ENCODE results near the gene PPP1R1A. TPM values are rescaled to one million over a fixed set of nuclear protein-coding genes. Genes with fewer than 3 reads are reported as not detected.

Gene PPP1R1A
- total and polyA plus RNA-seq, 5 experiments from 2014 or later = not detected

DNA sequence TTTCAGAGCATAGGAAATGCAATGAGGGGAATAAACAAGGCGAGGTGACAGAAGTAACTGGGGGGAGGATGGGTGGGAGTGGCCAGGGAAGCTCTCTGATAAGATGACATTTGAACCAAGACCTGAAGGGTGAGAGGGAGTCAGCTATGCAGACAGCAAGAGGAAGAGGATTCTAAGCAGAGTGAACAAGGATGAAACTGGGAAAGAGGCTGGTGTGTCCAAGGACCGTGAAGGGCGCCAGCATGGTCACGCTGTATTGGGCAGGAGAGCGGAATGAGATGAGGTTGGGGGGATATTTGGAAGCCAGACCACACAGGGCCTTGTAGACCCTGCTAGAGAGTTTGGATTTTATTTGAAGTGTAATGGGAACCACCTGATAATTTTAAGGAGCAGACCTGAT, 10.5 kb upstream of the PPP1R1A start:
- POLR2A ChIA-PET = no interaction called here
- no peaks in the 10 kb centered on the region for H3K9me3 Mint-ChIP-seq
- peaks cover 5 to 16% (median 9%) of the 10 kb centered on the region in 4 donors for H3K4me1 Mint-ChIP-seq
- no peak overlapping the region for H3K27ac Mint-ChIP-seq
- ATAC-seq (no peak), DNase-seq (no peak)
- no peaks in the 10 kb centered on the region for H3K36me3 Mint-ChIP-seq
- H3K27me3 Mint-ChIP-seq = peaks cover 1 to 23% (median 13%) of the 10 kb centered on the region in 5 donors
- H3K4me3 Mint-ChIP-seq = no peak overlapping the region

DNA sequence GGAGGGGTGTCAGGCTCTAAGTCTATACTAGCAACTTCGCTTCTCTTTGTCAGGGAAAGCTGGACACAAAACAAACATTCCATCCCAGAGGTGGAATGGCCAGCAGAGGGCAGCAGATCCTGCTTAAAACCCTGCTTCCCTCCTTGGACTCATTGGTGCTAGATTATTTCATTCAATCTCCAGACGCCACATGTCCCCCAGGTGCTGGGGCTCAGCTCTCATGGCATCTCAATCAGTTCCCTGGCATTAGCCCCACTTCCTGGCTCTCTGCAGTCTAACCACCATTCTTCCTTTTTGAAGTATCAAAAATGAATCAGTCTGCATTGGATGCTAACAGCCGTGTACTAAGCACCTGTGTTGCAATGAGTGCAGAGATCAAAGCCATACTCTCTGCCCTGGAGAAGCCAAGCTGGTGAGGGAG, 8.1 kb upstream of the PPP1R1A start:
- POLR2A ChIA-PET = no interaction called here
- Mint-ChIP-seq H3K36me3 (no peaks in the 10 kb centered on the region), H3K4me1 (peaks cover 3 to 8% (median 6%) of the 10 kb centered on the region in 4 donors), H3K27ac (no peak overlapping the region), H3K9me3 (no peaks in the 10 kb centered on the region), H3K27me3 (peaks cover 1 to 23% (median 13%) of the 10 kb centered on the region in 5 donors), H3K4me3 (no peak overlapping the region)
- ATAC-seq (peak; percentile 62 to 67), DNase-seq (peak in 9 of 10 donors; percentile 15 to 47 (median 37))

DNA sequence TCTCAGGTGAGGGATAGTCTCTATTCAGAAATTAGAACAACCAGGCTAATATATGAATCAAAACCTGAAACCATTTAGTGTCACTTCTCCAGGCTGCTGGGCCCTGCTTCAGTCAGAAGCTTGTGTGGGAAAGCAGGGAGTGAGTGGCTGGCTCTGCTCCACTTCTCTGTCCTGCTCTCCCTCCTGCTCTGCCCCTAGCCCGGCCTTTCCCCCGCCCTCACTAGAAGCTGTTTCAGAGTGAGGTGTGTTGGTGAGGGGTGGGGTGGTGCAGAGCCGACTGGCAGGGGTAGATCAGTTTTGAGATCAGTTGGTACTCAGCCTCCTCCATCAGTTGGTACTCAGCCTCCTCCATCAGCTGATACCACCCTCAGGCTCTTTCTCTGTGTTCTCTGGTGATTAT, 7.0 kb upstream of the PPP1R1A start:
- Mint-ChIP-seq H3K9me3 (no peaks in the 10 kb centered on the region), H3K27ac (no peak overlapping the region)
- POLR2A ChIA-PET = no interaction called here

DNA sequence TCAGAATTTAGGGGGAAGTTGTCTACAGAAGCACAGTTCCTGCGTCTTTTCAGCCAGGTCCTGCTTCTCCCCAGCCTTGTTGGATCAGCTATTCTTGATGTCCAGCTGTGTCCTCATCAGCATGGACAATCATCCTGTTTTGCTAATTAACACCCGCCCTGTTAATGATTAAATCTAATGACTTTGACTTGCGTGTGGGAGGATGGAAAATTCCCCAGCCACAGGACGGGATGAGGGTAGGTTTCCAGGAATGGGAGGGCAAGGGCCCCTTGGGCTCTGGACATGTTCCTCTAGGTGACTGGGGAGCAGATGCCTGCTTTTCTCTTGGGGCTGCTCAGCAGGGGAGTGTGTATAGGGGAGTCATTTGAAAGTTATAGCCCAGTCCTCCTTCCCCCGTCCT, 5.3 kb upstream of the PPP1R1A start:
- Mint-ChIP-seq H3K9me3 (no peaks in the 10 kb centered on the region), H3K27ac (no peak overlapping the region), H3K27me3 (peaks cover 16 to 40% (median 32%) of the 10 kb centered on the region in 5 donors), H3K4me1 (peaks cover 9 to 16% (median 13%) of the 10 kb centered on the region in 4 donors), H3K4me3 (no peak overlapping the region), H3K36me3 (no peaks in the 10 kb centered on the region)
- ATAC-seq (no peak), DNase-seq (no peak)
- POLR2A ChIA-PET = no interaction called here

More for the DNA sequence above, 7.0 kb upstream of the PPP1R1A start:
- ATAC-seq = no peak
- peaks cover 2 to 30% (median 22%) of the 10 kb centered on the region in 5 donors for H3K27me3 Mint-ChIP-seq
- DNase-seq = no peak
- peaks cover 3 to 8% (median 6%) of the 10 kb centered on the region in 4 donors for H3K4me1 Mint-ChIP-seq
- H3K4me3 Mint-ChIP-seq = no peak overlapping the region
- no peaks in the 10 kb centered on the region for H3K36me3 Mint-ChIP-seq

DNA sequence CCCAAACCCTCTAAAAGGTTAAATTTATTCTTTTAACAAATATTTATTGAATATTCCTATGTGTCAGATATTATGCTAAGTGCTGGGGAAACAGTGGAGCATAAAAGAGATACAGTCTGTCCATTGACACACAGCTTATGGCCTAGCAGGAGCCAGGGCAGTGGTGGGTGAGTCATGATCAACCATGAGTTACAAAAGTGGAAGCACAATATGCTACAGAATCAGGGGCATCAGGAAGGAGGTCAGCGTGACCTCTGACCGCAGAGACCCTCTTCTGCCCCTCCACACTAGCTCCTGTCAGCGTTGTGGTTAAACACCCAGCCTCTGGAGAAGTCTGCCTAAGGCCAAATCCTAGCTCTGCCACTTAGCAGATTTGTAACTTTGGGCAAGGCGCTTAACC, 4.7 kb upstream of the PPP1R1A start:
- Mint-ChIP-seq H3K4me1 (peaks cover 10 to 18% (median 13%) of the 10 kb centered on the region in 4 donors), H3K36me3 (no peaks in the 10 kb centered on the region)
- POLR2A ChIA-PET = no interaction called here

DNA sequence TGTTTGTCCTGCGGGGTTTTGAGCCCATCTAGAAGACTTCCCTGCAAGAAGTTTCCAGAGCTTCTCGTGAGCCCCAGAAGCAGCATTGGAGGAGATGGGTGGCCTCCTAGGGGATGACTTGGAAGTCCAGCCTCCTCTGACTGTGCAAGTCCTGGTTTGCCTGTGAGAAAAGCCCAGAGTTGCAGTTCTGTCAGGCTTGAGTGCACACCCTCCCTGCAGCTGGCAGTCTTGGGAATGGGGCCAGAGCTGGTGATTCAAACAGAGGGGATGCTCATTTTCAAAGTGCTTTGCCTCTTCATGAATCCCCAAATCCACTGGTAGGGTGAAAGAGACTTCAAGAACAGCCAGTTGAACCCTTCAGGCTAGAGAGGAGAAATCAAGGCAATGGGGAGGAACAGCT, 3.9 kb upstream of the PPP1R1A start:
- Mint-ChIP-seq H3K4me1 (peaks cover 10 to 19% (median 15%) of the 10 kb centered on the region in 4 donors), H3K4me3 (no peak overlapping the region), H3K9me3 (no peaks in the 10 kb centered on the region), H3K36me3 (no peaks in the 10 kb centered on the region), H3K27ac (peak overlapping the region in 1 of 10 donors; percentile 47), H3K27me3 (peaks cover 18 to 50% (median 39%) of the 10 kb centered on the region in 5 donors)
- ATAC-seq = no peak
- DNase-seq = no peak
- POLR2A ChIA-PET = no interaction called here

More for the DNA sequence above, 4.7 kb upstream of the PPP1R1A start:
- Mint-ChIP-seq H3K9me3 (no peaks in the 10 kb centered on the region), H3K4me3 (no peak overlapping the region), H3K27ac (no peak overlapping the region), H3K27me3 (peaks cover 16 to 44% (median 31%) of the 10 kb centered on the region in 5 donors)
- ATAC-seq (no peak), DNase-seq (no peak)

DNA sequence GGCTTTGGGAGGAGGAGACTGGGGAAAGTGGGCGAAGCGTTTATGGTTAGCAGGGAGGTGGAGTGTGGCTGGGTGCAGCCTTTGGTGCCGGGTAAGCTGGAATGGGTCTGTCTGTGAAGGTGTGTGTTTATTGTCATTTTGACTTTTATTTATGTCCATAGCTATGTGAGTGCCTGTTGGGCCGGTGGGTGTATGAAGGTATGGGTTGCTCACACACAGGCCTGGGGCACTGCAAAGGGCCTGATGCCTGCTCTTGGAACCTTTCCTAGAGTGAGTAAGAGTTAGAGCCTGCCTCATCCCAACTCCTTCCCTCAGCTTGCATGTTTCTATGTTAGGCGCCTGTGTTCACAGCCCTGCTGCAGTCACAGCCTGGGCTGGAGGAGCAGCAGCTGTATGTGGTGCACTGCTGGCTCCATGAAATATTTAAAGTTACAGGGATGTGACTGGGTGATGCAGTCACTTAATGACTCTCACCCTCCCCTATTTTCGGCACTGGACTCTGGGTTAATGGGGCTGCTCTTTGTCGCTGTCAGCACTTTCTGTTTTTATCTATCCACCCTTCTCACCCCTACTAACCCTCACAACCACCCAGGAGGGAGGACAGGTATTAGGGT, 2.6 kb upstream of the PPP1R1A start:
- no peak for DNase-seq
- Mint-ChIP-seq H3K36me3 (no peaks in the 10 kb centered on the region), H3K27ac (peak overlapping the region in 1 of 10 donors; percentile 76), H3K27me3 (peaks cover 26 to 50% (median 42%) of the 10 kb centered on the region in 5 donors), H3K4me3 (peak overlapping the region in 1 of 10 donors; percentile 25), H3K9me3 (no peaks in the 10 kb centered on the region), H3K4me1 (peaks cover 7 to 13% (median 9%) of the 10 kb centered on the region in 4 donors)
- no peak for ATAC-seq
- POLR2A ChIA-PET = interaction anchor here (0.7 kb wide), 1 partner anchor 38 kb away, joined by 4 read pairs; no protein-coding TSS in a partner anchor

DNA sequence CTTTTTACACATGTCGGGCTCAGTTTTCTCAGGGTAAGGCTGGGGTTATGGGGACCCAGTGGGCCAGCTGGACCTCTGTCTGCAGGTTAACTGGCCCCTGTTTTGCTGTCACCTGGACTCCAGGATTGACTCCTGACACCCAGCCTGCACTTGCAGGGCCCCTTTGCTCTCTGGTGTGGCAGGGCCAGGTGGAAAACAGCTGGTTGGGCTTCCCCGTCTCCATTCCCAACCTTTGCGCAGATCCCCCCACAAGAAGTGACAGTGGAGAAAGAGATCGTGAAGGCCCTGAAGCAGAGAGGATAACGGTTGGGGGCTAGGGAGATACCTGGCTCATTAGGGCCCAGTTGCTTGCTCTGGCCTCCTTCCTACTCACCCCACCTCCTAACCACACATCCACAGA, 1.5 kb upstream of the PPP1R1A start:
- POLR2A ChIA-PET = no interaction called here

DNA sequence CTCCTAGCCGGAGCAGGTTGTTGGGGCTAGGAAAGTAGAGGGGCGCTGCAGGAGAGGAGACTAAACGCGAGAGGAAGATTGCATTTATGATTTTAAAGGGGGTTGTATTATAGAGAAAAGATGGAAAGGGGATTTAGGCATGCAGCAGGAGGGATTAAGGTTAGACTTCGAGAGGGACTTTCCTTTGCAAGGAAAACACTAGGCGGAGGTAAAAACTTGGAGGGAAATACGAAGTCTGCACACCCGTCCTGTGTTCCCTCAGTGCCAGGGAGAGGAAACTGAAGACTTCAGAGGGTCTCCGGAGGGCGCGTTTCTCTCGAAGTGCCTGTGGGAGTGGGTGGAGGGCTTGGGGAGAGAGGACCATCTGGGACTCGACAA, 420 bp upstream of the PPP1R1A start:
- peaks cover 41 to 72% (median 63%) of the 10 kb centered on the region in 5 donors for H3K27me3 Mint-ChIP-seq
- H3K4me1 Mint-ChIP-seq = peaks cover 7 to 13% (median 10%) of the 10 kb centered on the region in 4 donors
- ATAC-seq (peak in 1 of 2 donors; percentile 16), DNase-seq (no peak)
- H3K27ac Mint-ChIP-seq = peak overlapping the region in 1 of 10 donors; percentile 59
- H3K9me3 Mint-ChIP-seq = no peaks in the 10 kb centered on the region
- POLR2A ChIA-PET = no interaction called here
- H3K4me3 Mint-ChIP-seq = peak overlapping the region; percentile 43 to 81 (median 70)
- no peaks in the 10 kb centered on the region for H3K36me3 Mint-ChIP-seq

More for the DNA sequence above, 1.5 kb upstream of the PPP1R1A start:
- Mint-ChIP-seq H3K27me3 (peaks cover 36 to 61% (median 53%) of the 10 kb centered on the region in 5 donors), H3K36me3 (no peaks in the 10 kb centered on the region), H3K9me3 (no peaks in the 10 kb centered on the region), H3K27ac (peak overlapping the region in 1 of 10 donors; percentile 36), H3K4me1 (peaks cover 7 to 13% (median 9%) of the 10 kb centered on the region in 4 donors), H3K4me3 (peak overlapping the region in 5 of 10 donors; percentile 16 to 81 (median 43))
- DNase-seq (no peak), ATAC-seq (no peak)

DNA sequence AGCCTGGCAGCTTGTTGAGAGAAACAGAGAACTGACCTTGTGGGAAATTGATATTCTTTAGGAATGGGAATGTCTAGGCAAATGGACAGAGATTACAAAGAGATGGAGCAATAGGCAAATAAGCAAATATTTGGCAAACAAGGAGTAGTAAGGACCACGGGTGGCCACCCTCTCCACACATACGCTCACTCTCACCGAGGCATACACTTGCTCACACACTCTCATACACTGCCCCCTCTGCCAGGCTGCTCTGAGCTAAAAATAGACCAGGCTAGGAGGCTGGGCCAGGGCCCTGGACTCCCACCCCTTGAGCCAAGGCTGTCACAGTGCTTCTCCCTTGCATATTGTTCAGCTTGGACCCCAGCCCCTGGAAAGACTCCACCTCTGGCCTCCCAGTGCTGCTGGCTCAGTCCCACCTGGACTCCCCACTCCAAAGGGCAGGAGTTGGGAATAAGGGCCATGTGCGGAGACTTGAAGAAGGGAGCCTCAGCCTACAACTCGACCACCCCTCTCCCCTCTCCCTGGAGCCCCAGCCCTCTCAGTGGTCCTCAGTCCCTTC, 1.1 kb downstream of the PPP1R1A start:
- Mint-ChIP-seq H3K27me3 (peaks cover 41 to 83% (median 63%) of the 10 kb centered on the region in 5 donors), H3K4me3 (peak overlapping the region in 9 of 10 donors; percentile 39 to 66 (median 46)), H3K27ac (no peak overlapping the region), H3K9me3 (no peaks in the 10 kb centered on the region), H3K4me1 (peaks cover 7 to 13% (median 10%) of the 10 kb centered on the region in 4 donors), H3K36me3 (no peaks in the 10 kb centered on the region)
- POLR2A ChIA-PET = no interaction called here
- DNase-seq = no peak
- no peak for ATAC-seq

DNA sequence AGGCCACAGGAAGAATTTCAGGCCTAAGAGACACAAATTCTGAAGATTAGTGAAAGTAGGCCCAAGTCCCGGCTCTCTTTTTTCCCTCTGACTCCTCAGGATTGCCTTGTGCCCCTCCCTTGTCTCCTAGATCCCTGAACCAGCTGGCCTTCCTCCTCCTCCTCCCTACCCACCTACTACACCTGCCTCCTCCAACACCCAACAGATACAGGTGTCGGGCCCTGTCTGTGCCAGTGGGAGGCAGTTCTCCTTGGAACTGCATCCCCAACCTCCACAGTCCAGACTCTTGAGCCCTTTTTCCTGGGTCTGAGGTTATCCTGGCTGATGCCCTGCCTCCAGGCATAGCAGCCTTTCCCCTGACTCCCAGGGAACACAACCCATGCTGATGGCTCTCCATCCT, 1.8 kb downstream of the PPP1R1A start:
- Mint-ChIP-seq H3K27ac (no peak overlapping the region), H3K9me3 (no peaks in the 10 kb centered on the region), H3K4me3 (no peak overlapping the region), H3K4me1 (peaks cover 7 to 13% (median 10%) of the 10 kb centered on the region in 4 donors), H3K27me3 (peaks cover 41 to 83% (median 63%) of the 10 kb centered on the region in 5 donors), H3K36me3 (no peaks in the 10 kb centered on the region)
- no peak for ATAC-seq
- POLR2A ChIA-PET = no interaction called here
- DNase-seq = no peak

DNA sequence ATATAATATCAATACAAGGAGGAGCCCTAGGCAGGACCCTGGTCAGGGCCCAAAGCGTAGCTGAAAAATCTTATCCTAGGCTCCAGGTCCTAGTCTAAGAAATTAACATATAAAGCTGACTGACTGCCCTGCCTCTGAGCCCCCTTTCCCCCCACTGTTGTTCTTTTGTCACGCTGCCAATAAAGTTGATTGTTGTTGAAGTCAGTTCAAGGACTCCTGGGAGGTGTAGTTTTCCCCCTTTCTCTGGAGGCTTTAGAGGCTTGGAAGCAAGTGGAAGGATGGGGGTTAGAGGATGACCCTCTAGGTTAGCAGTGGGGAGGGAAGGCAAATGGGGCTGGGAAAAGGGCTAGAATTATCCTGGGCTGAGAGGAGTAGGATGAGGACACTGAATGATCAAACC, 3.2 kb downstream of the PPP1R1A start:
- Mint-ChIP-seq H3K36me3 (no peaks in the 10 kb centered on the region), H3K27me3 (peaks cover 37 to 72% (median 52%) of the 10 kb centered on the region in 5 donors), H3K27ac (peak overlapping the region in 1 of 10 donors; percentile 33), H3K4me1 (peaks cover 7 to 13% (median 10%) of the 10 kb centered on the region in 4 donors), H3K9me3 (no peaks in the 10 kb centered on the region), H3K4me3 (no peak overlapping the region)
- DNase-seq (no peak), ATAC-seq (no peak)
- POLR2A ChIA-PET = no interaction called here

DNA sequence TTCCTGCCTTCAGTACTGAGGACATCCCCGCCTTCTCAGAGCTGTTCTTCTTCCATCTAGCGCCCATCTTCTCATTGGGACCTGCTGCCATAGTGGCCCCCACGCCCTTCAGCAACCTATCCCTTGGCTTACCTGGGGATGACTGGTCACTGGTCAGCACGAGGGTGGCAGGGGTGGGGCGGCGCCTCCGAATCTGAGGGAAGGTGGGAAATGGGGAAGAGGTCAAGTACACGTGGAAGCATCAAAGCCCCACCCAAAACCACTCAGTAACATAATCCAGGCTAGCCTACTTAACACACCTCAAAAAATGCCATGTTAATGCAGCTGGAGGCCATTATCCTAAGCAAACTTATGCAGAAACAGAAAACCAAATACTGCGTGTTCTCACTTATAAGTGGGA, 4.3 kb downstream of the PPP1R1A start:
- ATAC-seq (no peak), DNase-seq (no peak)
- POLR2A ChIA-PET = no interaction called here
- Mint-ChIP-seq H3K9me3 (no peaks in the 10 kb centered on the region), H3K4me1 (peaks cover 8 to 17% (median 13%) of the 10 kb centered on the region in 4 donors), H3K27ac (peak overlapping the region in 1 of 10 donors; percentile 74), H3K27me3 (peaks cover 29 to 60% (median 41%) of the 10 kb centered on the region in 5 donors), H3K36me3 (no peaks in the 10 kb centered on the region), H3K4me3 (no peak overlapping the region)
